GM12891 (cell line): ENCODE results near the gene BET1.

Source experiments
- DNase-seq: peaks from one replicate; pipeline ENCODE4 v3.0.0; 2011; ENCODE audit warnings: low spot score; ENCODE audit not compliant: insufficient read length
- FAIRE-seq: peaks from 2 replicates; lab custom pipeline; 2011; peaks lifted over from hg19 to GRCh38; lab: Jason Lieb, UNC
- PAX5 ChIP-seq: IDR thresholded peaks from 2 replicates; pipeline ENCODE4 v1.6.1; 2011; ENCODE audit warnings: low read length, moderate library complexity, mild to moderate bottlenecking; ENCODE audit not compliant: insufficient read depth, severe bottlenecking
- POLR2A ChIP-seq: IDR thresholded peaks from 2 replicates; pipeline ENCODE4 v1.6.1; 2011; ENCODE audit warnings: low read depth, low read length, control low read depth
- POLR2AphosphoS5 ChIP-seq: IDR thresholded peaks from 2 replicates; pipeline ENCODE4 v1.6.1; 2011; ENCODE audit warnings: low read depth, low read length, control low read depth
- POU2F2 ChIP-seq: IDR thresholded peaks from 2 replicates; pipeline ENCODE4 v1.6.1; 2011; ENCODE audit warnings: low read depth, mild to moderate bottlenecking, control low read depth, low read length, moderate library complexity
- SPI1 ChIP-seq: IDR thresholded peaks from 2 replicates; pipeline ENCODE4 v1.6.1; 2011; ENCODE audit warnings: low read depth, low read length, control low read depth
- TAF1 ChIP-seq: IDR thresholded peaks from 2 replicates; pipeline ENCODE4 v1.6.1; 2011; ENCODE audit warnings: low read depth, low read length, control low read depth

Gene BET1

DNA sequence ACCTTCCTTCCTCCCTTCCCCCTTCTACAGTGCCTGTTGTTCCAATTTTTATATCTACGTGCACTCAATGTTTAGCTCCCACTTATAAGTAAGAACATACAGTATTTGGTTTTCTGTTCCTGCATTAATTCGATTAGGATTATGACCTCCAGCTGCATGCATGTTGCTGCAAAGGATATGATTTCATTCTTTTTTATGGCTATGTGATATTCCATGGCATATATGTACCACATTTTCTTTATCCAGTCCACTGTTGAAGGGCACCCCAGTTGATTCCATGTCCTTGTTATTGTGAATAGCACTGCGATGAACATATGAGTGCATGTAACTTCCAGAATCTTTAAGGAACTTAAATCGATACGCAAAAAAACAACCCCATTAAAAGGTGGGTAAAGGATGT, 39.9 kb downstream of the BET1 start:
- no peak for TF ChIP-seq TAF1
- TF ChIP-seq POLR2AphosphoS5, result no peak
- no peak for TF ChIP-seq POLR2A
- TF ChIP-seq PAX5, result no peak
- TF ChIP-seq POU2F2, result no peak
- no peak for TF ChIP-seq SPI1

DNA sequence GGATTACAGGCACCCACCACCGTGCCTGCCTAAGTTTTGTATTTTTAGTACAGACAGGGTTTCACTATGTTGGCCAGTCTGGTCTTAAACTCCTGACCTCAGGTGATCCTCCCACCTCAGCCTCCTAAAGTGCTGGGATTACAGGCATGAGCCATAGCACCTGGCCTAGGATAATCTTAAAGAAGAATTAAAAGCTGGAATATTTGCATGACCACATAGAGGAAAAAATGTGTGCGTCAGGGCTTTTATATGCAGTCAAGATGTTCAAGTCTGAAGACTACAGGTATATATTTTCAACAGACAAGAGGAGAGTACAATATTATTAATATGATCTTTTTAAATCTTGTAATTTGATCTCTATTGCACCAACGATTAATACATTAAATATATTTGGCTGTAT, 43.2 kb downstream of the BET1 start:
- FAIRE-seq (no peak), DNase-seq (no peak)
- TF ChIP-seq POLR2AphosphoS5, result no peak

More for the DNA sequence above, 39.9 kb downstream of the BET1 start:
- no peak for DNase-seq
- no peak for FAIRE-seq

DNA sequence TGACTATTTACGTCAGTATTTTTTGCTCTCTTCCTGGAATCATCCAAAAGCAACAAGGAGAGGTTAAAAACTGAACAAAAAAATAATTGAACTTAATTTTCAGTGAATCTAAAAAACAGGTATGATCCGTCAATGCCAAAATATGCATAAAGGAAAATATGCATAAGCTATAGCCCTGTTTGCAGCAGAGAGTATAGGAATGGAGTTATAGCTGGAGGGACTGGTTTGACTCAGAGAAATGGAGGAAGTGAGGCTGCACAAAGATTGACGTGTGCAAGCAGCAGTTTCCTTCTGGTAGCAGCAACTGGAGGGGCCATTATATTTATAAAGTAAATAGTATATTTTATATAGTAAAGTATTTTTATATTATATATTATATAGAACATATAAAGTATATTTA, 45.5 kb downstream of the BET1 start:
- TF ChIP-seq SPI1, result peak; percentile 45
- TF ChIP-seq POLR2A, result no peak
- no peak for FAIRE-seq

DNA sequence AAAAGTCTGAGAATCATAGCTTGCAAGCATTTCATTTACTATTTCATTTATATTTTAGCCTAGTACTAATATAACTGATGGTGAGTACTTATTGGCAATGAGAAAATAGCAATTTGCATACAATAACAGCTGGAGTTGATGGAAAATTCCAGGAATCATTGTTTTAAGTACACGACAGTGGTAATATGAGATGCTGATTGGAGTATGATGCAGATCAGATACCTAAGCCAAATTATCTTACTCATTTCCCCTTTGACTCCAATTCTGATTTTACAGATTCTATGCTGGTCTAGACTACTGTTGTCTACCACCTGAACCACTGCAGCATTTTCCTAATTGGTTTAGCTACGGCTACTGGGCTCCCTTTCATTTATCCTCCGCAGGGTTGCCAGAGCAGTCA, 45.9 kb downstream of the BET1 start:
- TF ChIP-seq POU2F2 (no peak), POLR2A (no peak), SPI1 (no peak), PAX5 (no peak), POLR2AphosphoS5 (no peak), TAF1 (no peak)
- DNase-seq (no peak), FAIRE-seq (peak; percentile 5)

More for the DNA sequence above, 45.5 kb downstream of the BET1 start:
- DNase-seq, result no peak

DNA sequence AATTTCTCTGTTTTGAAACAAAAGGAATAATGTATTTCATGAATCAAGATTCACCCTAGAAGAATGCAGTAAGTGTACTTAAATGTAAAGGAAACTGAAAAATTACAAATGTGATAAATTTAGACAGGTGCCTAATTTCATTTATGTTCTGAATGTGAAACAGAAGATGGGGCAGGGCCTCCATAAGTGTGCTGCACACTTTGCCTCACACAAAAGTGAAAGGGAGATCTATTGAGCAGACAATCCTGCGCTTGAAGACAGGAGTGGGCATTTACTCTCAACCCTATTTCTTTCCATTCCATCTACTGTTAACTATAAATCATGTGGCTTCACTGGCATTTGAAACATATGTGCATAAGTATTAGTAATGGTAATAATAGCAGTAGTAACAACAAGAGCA, 46.4 kb downstream of the BET1 start:
- FAIRE-seq (no peak), DNase-seq (no peak)
- TF ChIP-seq POU2F2 (no peak), SPI1 (no peak), PAX5 (no peak), TAF1 (no peak), POLR2AphosphoS5 (no peak), POLR2A (no peak)

DNA sequence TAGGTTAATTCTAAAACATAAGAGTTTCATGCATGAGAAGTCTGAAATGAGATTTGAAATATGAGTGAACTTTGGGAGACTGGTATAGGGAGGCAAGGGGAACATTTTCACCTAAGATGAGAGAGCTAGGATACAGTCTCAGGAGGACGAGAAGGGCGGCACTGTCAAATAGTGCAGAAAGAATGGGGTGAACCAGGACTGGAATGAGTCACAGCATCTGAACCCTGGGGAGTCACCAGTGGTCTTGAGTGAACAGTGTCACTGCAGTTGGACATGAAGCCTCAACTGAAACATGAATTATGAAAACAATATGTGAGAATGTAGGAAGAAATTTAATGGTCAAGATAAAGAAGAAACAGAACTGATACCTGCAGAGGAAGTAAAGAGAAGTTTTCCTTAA, 48.9 kb downstream of the BET1 start:
- DNase-seq (no peak), FAIRE-seq (no peak)

DNA sequence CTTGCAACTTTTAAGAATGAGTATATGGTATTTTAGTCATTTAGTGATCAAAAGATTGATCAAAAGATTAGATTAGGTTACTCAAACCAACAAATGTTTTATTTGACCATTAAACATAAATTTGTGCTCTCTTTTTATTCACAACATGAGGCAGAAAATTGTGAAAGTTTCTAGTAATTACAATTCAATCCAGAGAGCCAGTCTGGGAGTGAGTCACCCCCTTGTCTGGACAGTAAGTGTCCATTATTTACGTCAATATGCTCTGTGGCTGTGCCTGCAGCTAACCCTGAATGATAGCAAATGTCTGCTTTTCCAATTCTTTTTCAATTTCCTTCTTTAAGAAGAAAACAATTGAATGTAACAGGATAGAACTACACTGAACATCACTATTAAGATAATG, 54.7 kb downstream of the BET1 start:
- no peak for FAIRE-seq
- TF ChIP-seq PAX5 (no peak), SPI1 (no peak), POLR2AphosphoS5 (no peak), POU2F2 (no peak), TAF1 (no peak), POLR2A (no peak)
- DNase-seq, result no peak

More for the DNA sequence above, 48.9 kb downstream of the BET1 start:
- TF ChIP-seq TAF1 (no peak), POLR2A (no peak), PAX5 (no peak), POLR2AphosphoS5 (no peak), POU2F2 (no peak), SPI1 (no peak)

DNA sequence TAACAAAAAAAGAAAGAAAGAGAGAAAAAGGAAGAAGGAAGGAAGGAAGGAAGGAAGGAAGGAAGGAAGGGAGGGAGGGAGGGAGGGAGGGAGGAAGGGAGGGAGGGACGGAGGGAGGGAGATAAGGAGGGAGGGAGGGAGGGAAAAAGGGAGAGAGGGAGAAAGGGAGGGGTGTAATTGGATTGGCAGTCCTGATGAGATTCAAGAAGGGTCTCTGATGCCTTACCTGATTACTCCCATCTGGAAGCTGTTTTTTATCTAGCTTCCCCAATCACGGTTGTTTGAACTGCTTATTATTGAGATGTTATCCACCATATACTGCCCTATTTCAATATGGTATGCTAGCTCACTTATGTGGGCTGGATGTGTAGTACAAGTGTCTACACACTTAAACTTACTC, 55.3 kb downstream of the BET1 start:
- TF ChIP-seq SPI1, result no peak
- no peak for TF ChIP-seq POLR2A
- FAIRE-seq (no peak), DNase-seq (no peak)

DNA sequence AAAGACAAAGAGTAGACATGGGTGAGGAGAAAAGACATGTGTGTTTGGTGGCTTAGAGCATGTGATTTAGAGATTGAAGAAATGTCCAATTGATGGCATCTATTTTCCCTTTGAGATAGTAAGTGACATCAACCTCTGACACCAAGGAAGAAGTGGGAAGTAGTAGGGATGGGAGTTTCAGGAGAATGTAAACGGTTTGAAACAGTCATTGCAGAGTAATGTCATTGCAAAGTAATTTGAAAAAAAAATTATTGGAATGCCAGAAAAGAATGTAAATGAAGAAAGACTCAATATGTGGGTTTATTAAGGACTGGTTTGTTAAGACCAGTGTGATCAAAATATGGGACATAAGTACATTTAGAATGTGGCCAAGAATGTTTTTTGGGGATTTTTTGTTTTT, 56.0 kb downstream of the BET1 start:
- no peak for FAIRE-seq
- DNase-seq, result no peak
- TF ChIP-seq POLR2A (no peak), PAX5 (no peak), POLR2AphosphoS5 (no peak), TAF1 (no peak), SPI1 (no peak), POU2F2 (no peak)

DNA sequence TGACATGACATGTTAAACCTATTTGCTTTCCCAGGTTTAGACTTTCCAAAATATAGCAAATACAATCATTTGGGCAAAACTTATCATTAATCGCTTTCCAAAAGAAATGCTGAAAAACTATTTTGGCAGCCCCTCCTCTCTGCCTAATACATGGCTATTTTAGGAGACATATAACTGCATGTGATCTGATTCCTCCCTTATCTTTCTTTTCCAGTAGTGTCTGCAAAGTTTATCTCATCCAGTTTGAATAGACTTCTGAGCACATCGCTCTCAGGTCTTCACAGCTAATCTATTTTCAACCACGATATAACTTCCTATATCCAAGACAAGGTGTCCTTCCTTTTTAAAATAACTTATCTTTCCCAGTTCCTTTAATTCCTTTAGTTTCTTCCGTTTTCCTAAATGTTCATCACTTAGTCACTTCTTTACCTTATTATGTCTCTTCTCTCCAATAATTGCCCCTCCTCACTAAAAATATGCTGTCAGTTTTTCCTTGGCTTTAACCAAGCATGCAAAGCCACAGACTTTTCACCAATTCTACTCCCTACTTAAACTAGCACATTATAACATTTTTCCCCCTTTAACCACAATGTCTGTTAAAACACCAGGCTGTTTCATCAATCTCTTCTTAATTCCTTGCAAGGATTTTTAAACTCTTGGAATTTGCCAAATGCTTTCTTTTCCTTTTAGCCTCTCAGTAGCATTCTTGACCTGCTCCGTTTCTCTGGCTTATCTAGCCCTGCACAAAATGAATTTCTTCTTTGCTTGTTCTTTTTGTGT, 58.2 kb downstream of the BET1 start:
- FAIRE-seq (no peak), DNase-seq (no peak)

More for the DNA sequence above, 58.2 kb downstream of the BET1 start:
- no peak for TF ChIP-seq POU2F2
- no peak for TF ChIP-seq SPI1
- TF ChIP-seq POLR2AphosphoS5, result no peak
- TF ChIP-seq PAX5, result no peak
- TF ChIP-seq TAF1, result no peak
- no peak for TF ChIP-seq POLR2A
